NB4 (cell line): Measurements from ENCODE around the gene CHN1.

Source experiments
- DNase-seq: peaks from one replicate; pipeline ENCODE4 v3.0.0; 2010; ENCODE audit warnings: low read depth
- H3K4me3 ChIP-seq: one replicate; pipeline ENCODE4 v1.5.1; 2011; ENCODE audit warnings: mild to moderate bottlenecking, low read depth, low read length, moderate library complexity
- CTCF ChIP-seq: IDR thresholded peaks from one replicate; pipeline ENCODE4 v1.5.1; 2012; ENCODE audit warnings: low read depth, low read length
- MAX ChIP-seq: IDR thresholded peaks from 2 replicates; pipeline ENCODE4 v1.6.1; 2011; ENCODE audit warnings: low read depth, low read length
- MYC ChIP-seq: IDR thresholded peaks from 2 replicates; pipeline ENCODE4 v1.6.1; 2011; ENCODE audit warnings: low read depth, low read length
- POLR2A ChIP-seq: IDR thresholded peaks from 2 replicates; pipeline ENCODE4 v1.6.1; 2011; ENCODE audit warnings: mild to moderate bottlenecking; ENCODE audit not compliant: insufficient read length; ENCODE audit errors: extremely low read depth

The CHN1 gene

GRCh38 chr2:174957050-174957449 lies 48.1 kb downstream of the CHN1 start:
- TF ChIP-seq MAX = no peak
- TF ChIP-seq MYC = no peak
- no peak for TF ChIP-seq CTCF
- no peak for TF ChIP-seq POLR2A
- DNase-seq = no peak
- no peak overlapping the region for H3K4me3 ChIP-seq

- TF ChIP-seq CTCF = no peak
- TF ChIP-seq MAX = no peak
- no peak for TF ChIP-seq POLR2A
- no peak for TF ChIP-seq MYC
- H3K4me3 ChIP-seq = no peak overlapping the region
- peak; percentile 11 for DNase-seq
Observed at GRCh38 chr2:174952607-174953006, 52.6 kb downstream of the CHN1 start.

- TF ChIP-seq CTCF = no peak
- TF ChIP-seq MAX = no peak
- no peak for TF ChIP-seq MYC
- no peak for TF ChIP-seq POLR2A
- H3K4me3 ChIP-seq = no peak overlapping the region
- no peak for DNase-seq
Observed at GRCh38 chr2:174951745-174952144, 53.4 kb downstream of the CHN1 start.

- no peak for TF ChIP-seq MYC
- no peak for TF ChIP-seq CTCF
- no peak for TF ChIP-seq MAX
- no peak for TF ChIP-seq POLR2A
- H3K4me3 ChIP-seq = no peak overlapping the region
- DNase-seq = peak; percentile 57
Observed at GRCh38 chr2:174949988-174950687, 55.0 kb downstream of the CHN1 start.

GRCh38 chr2:174945601-174946260 lies 59.5 kb downstream of the CHN1 start:
- TF ChIP-seq MAX (no peak), POLR2A (no peak), CTCF (no peak), MYC (no peak)
- H3K4me3 ChIP-seq = no peak overlapping the region
- no peak for DNase-seq
